Omental fat pad (tissue), 4 donors: ENCODE measurements around the gene ADGRD1. TPM values are rescaled to one million over a fixed set of nuclear protein-coding genes. Genes with fewer than 3 reads are reported as not detected.

Experiments used
- ATAC-seq: fragments of 150-250 bp; one replicate; pipeline ENCODE4 v1.9.1; 2016; ENCODE audit warnings: mild to moderate bottlenecking, moderate library complexity; ENCODE audit not compliant: low FRiP score
- DNase-seq: peaks from one replicate; pipeline ENCODE4 v3.0.0-alpha.2; 2019; ENCODE audit warnings: low spot score
- total RNA-seq, 4 donors: library from RNA; depleted of rRNA; stranded (reverse); fragments of >200 nt; gene quantifications; one replicate each; pipeline ENCODE4 v1.1.0, GENCODE V29; 2016
- TF ChIP-seq, protein P1 (sequence below), 3 donors: fragments of 450-650 bp; IDR thresholded peaks; one replicate each; pipeline ENCODE4 v1.5.1; 2016 to 2017; ENCODE audit warnings: antibody characterized with exemption in 3 of 3, mild to moderate bottlenecking in 3 of 3, moderate library complexity in 2 of 3

ADGRD1 gene
- total RNA-seq, 4 donors from 2014 or later: 34.3 to 98.6 (median 52.4) TPM

DNA sequence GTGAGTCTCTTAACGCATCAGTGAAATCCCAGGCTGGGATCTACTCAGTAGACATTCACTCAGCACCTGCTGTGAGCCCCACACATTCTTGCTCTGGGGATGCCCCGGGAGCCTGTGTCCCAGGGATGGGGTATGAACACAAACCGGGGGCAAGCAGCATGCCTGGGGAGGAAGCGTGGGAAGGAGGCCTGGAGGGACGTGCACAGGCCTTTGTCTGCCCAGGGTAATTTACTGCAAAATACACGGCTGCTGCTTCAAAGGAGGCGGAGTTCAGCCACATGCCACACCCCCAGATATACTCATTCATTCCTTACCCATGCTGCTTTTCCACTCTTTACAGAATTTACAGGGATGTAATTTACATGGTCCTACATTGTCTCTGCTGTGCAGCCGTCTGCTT is 187.8 kb downstream of the ADGRD1 start:
- no peak for ATAC-seq
- TF ChIP-seq, protein P1, sequence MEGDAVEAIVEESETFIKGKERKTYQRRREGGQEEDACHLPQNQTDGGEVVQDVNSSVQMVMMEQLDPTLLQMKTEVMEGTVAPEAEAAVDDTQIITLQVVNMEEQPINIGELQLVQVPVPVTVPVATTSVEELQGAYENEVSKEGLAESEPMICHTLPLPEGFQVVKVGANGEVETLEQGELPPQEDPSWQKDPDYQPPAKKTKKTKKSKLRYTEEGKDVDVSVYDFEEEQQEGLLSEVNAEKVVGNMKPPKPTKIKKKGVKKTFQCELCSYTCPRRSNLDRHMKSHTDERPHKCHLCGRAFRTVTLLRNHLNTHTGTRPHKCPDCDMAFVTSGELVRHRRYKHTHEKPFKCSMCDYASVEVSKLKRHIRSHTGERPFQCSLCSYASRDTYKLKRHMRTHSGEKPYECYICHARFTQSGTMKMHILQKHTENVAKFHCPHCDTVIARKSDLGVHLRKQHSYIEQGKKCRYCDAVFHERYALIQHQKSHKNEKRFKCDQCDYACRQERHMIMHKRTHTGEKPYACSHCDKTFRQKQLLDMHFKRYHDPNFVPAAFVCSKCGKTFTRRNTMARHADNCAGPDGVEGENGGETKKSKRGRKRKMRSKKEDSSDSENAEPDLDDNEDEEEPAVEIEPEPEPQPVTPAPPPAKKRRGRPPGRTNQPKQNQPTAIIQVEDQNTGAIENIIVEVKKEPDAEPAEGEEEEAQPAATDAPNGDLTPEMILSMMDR (IDR thresholded peaks at IDR 0.05): no peak
- DNase-seq: no peak

- ATAC-seq (no peak), DNase-seq (no peak)
- TF ChIP-seq, protein P1 (IDR thresholded peaks at IDR 0.05): no peak
These were observed 189.4 kb downstream of the ADGRD1 start for GRCh38 chr12:131142891-131143657.

- ATAC-seq (no peak), DNase-seq (no peak)
- TF ChIP-seq, protein P1 (IDR thresholded peaks at IDR 0.05): no peak
These were observed 192.5 kb downstream of the ADGRD1 start for GRCh38 chr12:131146173-131146675.

DNA sequence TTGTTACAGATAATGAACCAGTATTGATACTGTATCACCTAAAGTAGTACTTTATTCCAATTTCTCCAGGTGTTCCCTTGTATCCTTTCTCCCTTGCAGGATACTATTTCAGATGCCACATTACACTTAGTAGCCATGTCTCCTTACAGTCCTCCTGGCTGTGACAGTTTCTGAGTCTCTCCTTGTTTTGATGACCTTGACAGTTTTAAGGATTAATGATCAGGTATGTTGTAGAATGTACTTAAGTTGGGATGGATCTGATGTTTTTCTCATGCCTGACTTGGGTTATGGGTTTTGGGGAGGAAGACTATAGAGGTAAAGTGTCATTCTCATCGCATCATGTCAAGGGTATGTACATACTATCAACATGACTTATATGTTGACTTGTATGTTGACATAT is 193.6 kb downstream of the ADGRD1 start:
- TF ChIP-seq, protein P1 (IDR thresholded peaks at IDR 0.05): no peak
- DNase-seq (no peak), ATAC-seq (no peak)

DNA sequence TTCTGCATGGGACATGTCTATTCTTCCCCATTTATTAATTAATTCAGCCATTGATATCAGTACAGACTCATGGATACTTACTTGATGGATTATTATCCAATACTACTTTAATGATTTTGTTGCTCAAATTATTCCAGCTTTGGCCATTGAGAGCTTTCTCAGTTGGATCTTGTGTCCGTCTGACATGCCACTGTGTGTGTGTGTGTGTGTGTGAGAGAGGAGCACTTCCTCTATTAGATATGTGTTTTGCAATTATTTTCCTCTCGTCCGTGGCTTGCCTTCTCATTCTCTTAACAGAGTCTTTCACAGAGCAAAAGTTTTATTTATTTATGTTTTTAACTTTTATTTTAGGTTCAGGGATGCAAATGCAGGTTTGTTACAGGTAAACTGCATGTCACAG is 194.2 kb downstream of the ADGRD1 start:
- TF ChIP-seq, protein P1 (IDR thresholded peaks at IDR 0.05): no peak
- no peak for ATAC-seq
- DNase-seq: no peak

- TF ChIP-seq, protein P1 (IDR thresholded peaks at IDR 0.05): no peak
- DNase-seq: no peak
- ATAC-seq: no peak
These were observed 198.0 kb downstream of the ADGRD1 start for GRCh38 chr12:131151558-131152345.
